Measurements from ENCODE around the gene RAB7A. TPM values are rescaled to one million over a fixed set of nuclear protein-coding genes. Genes with fewer than 3 reads are reported as not detected.
"Not testable (repeated sequence)": the region's sequence is repeated elsewhere in the genome, so short reads cannot be mapped to it uniquely, and the experiment has no call there.

Gene RAB7A
- total and polyA plus RNA-seq, 2 experiments from 2014 or later, result 108 to 269 TPM

DNA sequence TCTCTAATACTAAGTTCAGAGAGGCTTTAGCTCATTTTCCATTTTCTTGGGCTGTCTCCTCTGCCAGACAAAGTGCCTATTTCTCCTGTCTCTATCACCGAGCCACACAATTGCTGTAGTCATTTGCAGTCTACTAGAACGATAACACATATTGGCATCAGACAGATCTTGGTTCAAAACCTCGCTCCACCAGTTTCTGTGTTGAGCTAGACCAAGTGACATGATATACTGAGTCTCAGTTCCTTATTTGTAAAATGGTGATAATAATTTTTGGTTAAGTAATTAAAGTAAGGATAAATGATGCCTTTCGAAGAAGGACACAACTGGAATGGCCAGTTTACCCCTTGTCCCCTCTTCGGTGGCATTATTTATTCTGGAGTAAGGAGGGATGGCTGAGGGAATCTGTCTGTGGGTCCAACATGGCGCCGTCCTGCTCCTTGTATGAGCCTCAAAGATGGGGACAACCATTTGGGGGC, 398 bp upstream of the RAB7A start:
- Histone ChIP-seq H3K4me1 (ENCODE audit: insufficient read depth) (peaks cover 3% of the 10 kb centered on the region), H3K27ac (peak overlapping the region; percentile 49), H4K20me1 (ENCODE audit: insufficient read depth, poor library complexity, severe bottlenecking) (peaks cover 43% of the 10 kb centered on the region), H3K9me3 (ENCODE audit: low read depth) (no peaks in the 10 kb centered on the region), H3K36me3 (replicated peaks; ENCODE audit: insufficient read depth, low read depth) (no peaks in the 10 kb centered on the region), H3K9me2 (replicated peaks; ENCODE audit: insufficient read depth) (no peaks in the 10 kb centered on the region), H3K4me3 (no peak overlapping the region), H2AFZ (peak overlapping the region; percentile 94), H3K79me2 (peaks cover 45% of the 10 kb centered on the region), H3K27me3 (no peaks in the 10 kb centered on the region), H3K4me2 (peak overlapping the region; percentile 2)
- no peak for DNase-seq (ENCODE audit: low spot score)
- TF ChIP-seq EZH2phosphoT487 (IDR thresholded peaks at IDR 0.05; ENCODE audit: low read depth, severe bottlenecking, unreplicated experiment), result no peak
- TF ChIP-seq EZH2 (IDR thresholded peaks at IDR 0.05; ENCODE audit: borderline replicate concordance), result no peak
- WGBS (ENCODE audit: low lambda C conversion rate, missing lambda C conversion rate), result 59% methylated on average over 7 of the region's 7 CpGs

DNA sequence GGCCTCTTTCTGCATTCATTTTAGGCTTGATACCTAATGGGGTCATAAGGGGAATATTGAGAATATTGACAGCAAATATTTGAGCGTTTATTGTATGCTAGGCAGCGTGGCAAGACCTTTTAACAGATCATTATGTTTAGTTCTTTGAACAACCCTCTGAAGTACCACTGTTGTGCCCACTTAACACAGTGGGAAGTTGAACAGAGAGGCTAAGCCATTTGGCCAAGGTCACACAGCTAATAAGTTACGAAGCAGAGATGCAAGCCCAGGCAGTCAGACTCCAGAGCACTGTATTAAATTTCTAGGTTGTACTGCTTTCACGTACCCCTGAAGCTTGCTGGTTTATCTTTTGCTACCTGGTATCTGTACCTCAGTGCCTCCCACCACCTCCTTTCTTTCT, 1.1 kb downstream of the RAB7A start:
- peak overlapping the region; percentile 99 for H3K27ac ChIP-seq
- no peak for DNase-seq (ENCODE audit: low spot score)
- peaks cover 60% of the 10 kb centered on the region for H3K79me2 ChIP-seq
- H4K20me1 ChIP-seq (ENCODE audit: insufficient read depth, poor library complexity, severe bottlenecking), result peaks cover 58% of the 10 kb centered on the region
- WGBS (ENCODE audit: low lambda C conversion rate, missing lambda C conversion rate), result 19% methylated on average over 4 of the region's 4 CpGs
- peak overlapping the region; percentile 93 for H3K4me3 ChIP-seq
- TF ChIP-seq EZH2 (IDR thresholded peaks at IDR 0.05; ENCODE audit: borderline replicate concordance) (no peak), EZH2phosphoT487 (IDR thresholded peaks at IDR 0.05; ENCODE audit: low read depth, severe bottlenecking, unreplicated experiment) (no peak)
- TF ChIP-seq, protein P1, sequence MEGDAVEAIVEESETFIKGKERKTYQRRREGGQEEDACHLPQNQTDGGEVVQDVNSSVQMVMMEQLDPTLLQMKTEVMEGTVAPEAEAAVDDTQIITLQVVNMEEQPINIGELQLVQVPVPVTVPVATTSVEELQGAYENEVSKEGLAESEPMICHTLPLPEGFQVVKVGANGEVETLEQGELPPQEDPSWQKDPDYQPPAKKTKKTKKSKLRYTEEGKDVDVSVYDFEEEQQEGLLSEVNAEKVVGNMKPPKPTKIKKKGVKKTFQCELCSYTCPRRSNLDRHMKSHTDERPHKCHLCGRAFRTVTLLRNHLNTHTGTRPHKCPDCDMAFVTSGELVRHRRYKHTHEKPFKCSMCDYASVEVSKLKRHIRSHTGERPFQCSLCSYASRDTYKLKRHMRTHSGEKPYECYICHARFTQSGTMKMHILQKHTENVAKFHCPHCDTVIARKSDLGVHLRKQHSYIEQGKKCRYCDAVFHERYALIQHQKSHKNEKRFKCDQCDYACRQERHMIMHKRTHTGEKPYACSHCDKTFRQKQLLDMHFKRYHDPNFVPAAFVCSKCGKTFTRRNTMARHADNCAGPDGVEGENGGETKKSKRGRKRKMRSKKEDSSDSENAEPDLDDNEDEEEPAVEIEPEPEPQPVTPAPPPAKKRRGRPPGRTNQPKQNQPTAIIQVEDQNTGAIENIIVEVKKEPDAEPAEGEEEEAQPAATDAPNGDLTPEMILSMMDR (IDR thresholded peaks at IDR 0.05; ENCODE audit: poor library complexity), result no peak
- H3K9me3 ChIP-seq (ENCODE audit: low read depth), result no peaks in the 10 kb centered on the region
- no peaks in the 10 kb centered on the region for H3K9me2 ChIP-seq (replicated peaks; ENCODE audit: insufficient read depth)
- no peak overlapping the region for H2AFZ ChIP-seq
- H3K36me3 ChIP-seq (replicated peaks; ENCODE audit: insufficient read depth, low read depth), result no peaks in the 10 kb centered on the region
- H3K27me3 ChIP-seq, result no peaks in the 10 kb centered on the region
- H3K4me1 ChIP-seq (ENCODE audit: insufficient read depth), result peaks cover 9% of the 10 kb centered on the region
- H3K4me2 ChIP-seq, result peak overlapping the region; percentile 92

DNA sequence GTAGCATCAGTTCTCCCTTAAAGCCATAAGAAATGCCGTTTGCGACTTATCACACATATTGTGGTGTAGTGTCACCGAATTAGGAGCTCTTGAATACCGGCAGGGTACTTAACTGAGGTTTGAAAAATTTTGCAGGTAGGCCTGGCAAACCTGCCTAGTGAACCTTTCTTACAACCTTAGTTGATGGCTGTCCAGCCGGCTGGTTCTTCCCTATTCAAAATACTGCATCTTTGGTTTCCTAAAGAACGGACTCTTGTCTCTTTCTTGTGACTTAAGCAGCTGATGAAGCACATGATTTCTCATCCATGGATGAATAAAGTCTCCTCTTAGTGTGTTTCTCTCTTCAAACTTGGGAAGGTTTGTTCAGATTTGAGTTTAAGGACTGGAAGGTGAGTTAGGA, 1.5 kb downstream of the RAB7A start:
- WGBS (ENCODE audit: low lambda C conversion rate, missing lambda C conversion rate), result 39% methylated on average over 6 of the region's 6 CpGs
- Histone ChIP-seq H3K9me3 (ENCODE audit: low read depth) (no peaks in the 10 kb centered on the region), H3K4me3 (peak overlapping the region; percentile 93), H4K20me1 (ENCODE audit: insufficient read depth, poor library complexity, severe bottlenecking) (peaks cover 62% of the 10 kb centered on the region), H3K4me2 (peak overlapping the region; percentile 92), H3K27ac (peak overlapping the region; percentile 99), H3K79me2 (peaks cover 64% of the 10 kb centered on the region), H3K36me3 (replicated peaks; ENCODE audit: insufficient read depth, low read depth) (no peaks in the 10 kb centered on the region), H3K27me3 (no peaks in the 10 kb centered on the region), H2AFZ (no peak overlapping the region), H3K9me2 (replicated peaks; ENCODE audit: insufficient read depth) (no peaks in the 10 kb centered on the region), H3K4me1 (ENCODE audit: insufficient read depth) (peaks cover 9% of the 10 kb centered on the region)
- no peak for DNase-seq (ENCODE audit: low spot score)
- TF ChIP-seq, protein P1 (IDR thresholded peaks at IDR 0.05; ENCODE audit: poor library complexity), result no peak
- TF ChIP-seq EZH2 (IDR thresholded peaks at IDR 0.05; ENCODE audit: borderline replicate concordance) (no peak), EZH2phosphoT487 (IDR thresholded peaks at IDR 0.05; ENCODE audit: low read depth, severe bottlenecking, unreplicated experiment) (no peak)

DNA sequence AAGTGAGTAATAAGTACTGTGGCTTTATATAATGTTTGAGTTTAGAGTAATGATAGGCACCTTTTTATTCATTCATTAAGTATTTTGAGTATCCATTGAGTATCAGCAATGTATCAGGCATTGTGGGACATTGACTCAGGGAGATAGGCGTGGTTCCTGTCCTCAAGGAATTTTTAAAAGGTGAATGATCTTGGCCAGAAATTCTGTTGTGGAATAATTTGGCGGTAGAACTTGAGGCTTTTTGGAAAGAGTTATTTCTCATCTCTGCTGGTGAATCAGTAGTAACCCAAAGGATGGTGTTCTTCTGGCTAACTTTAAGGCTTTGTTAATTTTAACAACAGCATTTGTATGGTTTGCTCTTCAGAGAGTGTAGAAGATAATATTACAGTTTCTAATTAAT, 2.0 kb downstream of the RAB7A start:
- peak overlapping the region; percentile 99 for H3K27ac ChIP-seq
- peaks cover 67% of the 10 kb centered on the region for H4K20me1 ChIP-seq (ENCODE audit: insufficient read depth, poor library complexity, severe bottlenecking)
- peak overlapping the region; percentile 93 for H3K4me3 ChIP-seq
- H3K79me2 ChIP-seq, result peaks cover 69% of the 10 kb centered on the region
- 77% methylated on average over 2 of the region's 2 CpGs for WGBS (ENCODE audit: low lambda C conversion rate, missing lambda C conversion rate)
- H3K9me2 ChIP-seq (replicated peaks; ENCODE audit: insufficient read depth), result no peaks in the 10 kb centered on the region
- no peaks in the 10 kb centered on the region for H3K36me3 ChIP-seq (replicated peaks; ENCODE audit: insufficient read depth, low read depth)
- peaks cover 9% of the 10 kb centered on the region for H3K4me1 ChIP-seq (ENCODE audit: insufficient read depth)
- no peak for TF ChIP-seq EZH2 (IDR thresholded peaks at IDR 0.05; ENCODE audit: borderline replicate concordance)
- TF ChIP-seq, protein P1 (IDR thresholded peaks at IDR 0.05; ENCODE audit: poor library complexity), result no peak
- TF ChIP-seq EZH2phosphoT487 (IDR thresholded peaks at IDR 0.05; ENCODE audit: low read depth, severe bottlenecking, unreplicated experiment), result no peak
- DNase-seq (ENCODE audit: low spot score), result no peak
- no peaks in the 10 kb centered on the region for H3K27me3 ChIP-seq
- H3K9me3 ChIP-seq (ENCODE audit: low read depth), result no peaks in the 10 kb centered on the region
- peak overlapping the region; percentile 92 for H3K4me2 ChIP-seq
- no peak overlapping the region for H2AFZ ChIP-seq

DNA sequence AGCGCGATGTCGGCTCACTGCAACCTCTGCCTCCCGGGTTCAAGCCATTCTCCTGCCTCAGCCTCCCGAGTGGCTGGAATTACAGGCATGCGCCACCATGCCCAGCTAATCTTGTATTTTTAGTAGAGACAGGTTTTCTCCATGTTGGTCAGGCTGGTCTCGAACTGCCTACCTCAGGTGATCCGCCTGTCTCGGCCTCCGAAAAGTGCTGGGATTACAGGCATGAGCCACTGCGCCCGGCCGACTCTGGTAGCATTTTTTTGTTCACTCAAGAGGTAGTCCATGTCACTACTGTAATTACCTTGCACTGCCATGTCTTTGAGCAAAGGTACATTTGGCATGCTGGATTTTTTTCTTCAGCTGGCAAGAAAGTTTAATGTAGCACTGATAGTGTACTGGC, 2.5 kb downstream of the RAB7A start:
- H3K27ac ChIP-seq, H3K27me3 ChIP-seq: not testable (repeated sequence)
- peak overlapping the region; percentile 92 for H3K4me2 ChIP-seq

More for the DNA sequence above, 2.5 kb downstream of the RAB7A start:
- H3K9me2 ChIP-seq (replicated peaks; ENCODE audit: insufficient read depth); H3K9me3 ChIP-seq (ENCODE audit: low read depth); H3K4me1 ChIP-seq (ENCODE audit: insufficient read depth); H3K36me3 ChIP-seq (replicated peaks; ENCODE audit: insufficient read depth, low read depth); H3K4me3 ChIP-seq; DNase-seq (ENCODE audit: low spot score); H2AFZ ChIP-seq: not testable (repeated sequence)
- peaks cover 72% of the 10 kb centered on the region for H4K20me1 ChIP-seq (ENCODE audit: insufficient read depth, poor library complexity, severe bottlenecking)
- peaks cover 75% of the 10 kb centered on the region for H3K79me2 ChIP-seq
- 93% methylated on average over 13 of the region's 13 CpGs for WGBS (ENCODE audit: low lambda C conversion rate, missing lambda C conversion rate)
